Stimulated activated CD4-positive, alpha-beta T cell treated with anti-CD3 and anti-CD28 coated beads, TNF-alpha, amount 100 ng/mL, for 48 hours (primary cell): ENCODE measurements around the gene CD244.
"Not testable (repeated sequence)": the region's sequence is repeated elsewhere in the genome, so short reads cannot be mapped to it uniquely, and the experiment has no call there.

Experiments
- DNase-seq, 3 donors: peaks; one replicate each; pipeline ENCODE4 v3.0.0-alpha.2; 2020; ENCODE audit warnings: low read depth in 3 of 3

CD244 gene

GRCh38 chr1:160862203-160863060 lies at the start of gene CD244:
Gene CD244 (minus strand): TSS chr1:160862887. CDS start chr1:160862677, 210 bp downstream.
- DNase-seq = peak; percentile 32 to 40 (median 35)

- DNase-seq = no peak
These were observed 49.2 kb upstream of the CD244 start for GRCh38 chr1:160911925-160912324.

GRCh38 chr1:160911441-160911840 lies 48.8 kb upstream of the CD244 start:
- DNase-seq = no peak

- DNase-seq = no peak
These were observed 47.6 kb upstream of the CD244 start for GRCh38 chr1:160910170-160910750.

- DNase-seq = no peak
These were observed 45.3 kb upstream of the CD244 start for GRCh38 chr1:160907976-160908375.

- no peak for DNase-seq
These were observed 42.9 kb upstream of the CD244 start for GRCh38 chr1:160905617-160905989.

- no peak for DNase-seq
These were observed 42.3 kb upstream of the CD244 start for GRCh38 chr1:160904783-160905616.

- DNase-seq = not testable (repeated sequence)
These were observed 39.6 kb upstream of the CD244 start for GRCh38 chr1:160902251-160902650.

- DNase-seq = no peak
These were observed 39.1 kb upstream of the CD244 start for GRCh38 chr1:160901768-160902167.

- not testable (repeated sequence) for DNase-seq
These were observed 38.0 kb upstream of the CD244 start for GRCh38 chr1:160900683-160901082.

- DNase-seq = not testable (repeated sequence)
These were observed 31.9 kb upstream of the CD244 start for GRCh38 chr1:160894368-160895135.

GRCh38 chr1:160891474-160891873 lies 28.8 kb upstream of the CD244 start:
- DNase-seq = no peak

GRCh38 chr1:160888926-160889325 lies 26.2 kb upstream of the CD244 start:
- no peak for DNase-seq

GRCh38 chr1:160887071-160887470 lies 24.4 kb upstream of the CD244 start:
- no peak for DNase-seq

- no peak for DNase-seq
These were observed 22.4 kb upstream of the CD244 start, which contains the start of gene ITLN1 for GRCh38 chr1:160885042-160885441. Gene ITLN1 (minus strand): TSS chr1:160885180. CDS start chr1:160884877, 303 bp downstream.

- no peak for DNase-seq
These were observed 21.9 kb upstream of the CD244 start for GRCh38 chr1:160884579-160884978.

GRCh38 chr1:160883581-160884513 lies 21.2 kb upstream of the CD244 start:
- DNase-seq = no peak

GRCh38 chr1:160882582-160882981 lies 19.9 kb upstream of the CD244 start:
- DNase-seq = no peak

GRCh38 chr1:160881264-160881663 lies 18.6 kb upstream of the CD244 start:
- DNase-seq = not testable (repeated sequence)

- no peak for DNase-seq
These were observed 17.5 kb upstream of the CD244 start for GRCh38 chr1:160880216-160880615.
